GOT3 (cell line): Measurements from ENCODE around the gene SNCAIP.
"Not testable (repeated sequence)": the region's sequence is repeated elsewhere in the genome, so short reads cannot be mapped to it uniquely, and the experiment has no call there.

Experiments used
- DNase-seq: peaks from one replicate; lab custom pipeline; 2025; ENCODE audit warnings: mixed read lengths; lab: John Stamatoyannopoulos, UW

The SNCAIP gene

DNA sequence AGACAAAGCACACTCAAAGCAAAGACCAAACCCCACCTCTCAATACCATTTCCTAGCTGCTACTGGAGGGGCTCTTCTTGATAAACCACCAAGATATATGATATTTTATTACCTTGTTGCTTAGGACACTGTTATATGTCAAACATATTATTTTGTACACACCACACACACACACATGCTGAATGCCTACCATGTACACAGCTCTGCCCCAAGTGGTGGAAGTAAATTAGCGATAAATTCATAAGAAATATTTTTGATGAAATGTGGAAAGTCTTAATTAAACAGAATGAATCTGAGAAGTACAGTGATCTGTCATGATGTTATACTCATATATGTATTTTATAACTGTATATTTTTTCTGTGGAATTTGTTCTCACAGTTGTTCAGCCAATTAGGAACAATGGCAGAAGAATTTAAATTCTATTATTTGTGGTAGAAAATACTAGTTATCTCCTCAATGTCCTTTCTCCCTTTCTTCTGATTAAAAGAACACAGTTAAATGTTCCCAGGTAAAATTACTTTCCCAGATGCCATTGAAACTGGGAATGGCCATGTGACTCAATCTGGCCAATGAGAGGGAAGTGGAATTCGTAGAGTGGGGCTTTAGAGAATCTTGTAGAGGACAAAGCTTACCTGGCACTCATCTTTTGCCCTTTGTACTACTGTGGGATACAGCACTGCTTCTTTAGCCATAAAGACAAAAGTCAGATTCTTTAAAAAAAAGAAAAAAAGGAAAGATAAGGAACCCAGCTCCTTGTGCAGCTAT lies 156.5 kb downstream of the SNCAIP start:
- DNase-seq: no peak

DNA sequence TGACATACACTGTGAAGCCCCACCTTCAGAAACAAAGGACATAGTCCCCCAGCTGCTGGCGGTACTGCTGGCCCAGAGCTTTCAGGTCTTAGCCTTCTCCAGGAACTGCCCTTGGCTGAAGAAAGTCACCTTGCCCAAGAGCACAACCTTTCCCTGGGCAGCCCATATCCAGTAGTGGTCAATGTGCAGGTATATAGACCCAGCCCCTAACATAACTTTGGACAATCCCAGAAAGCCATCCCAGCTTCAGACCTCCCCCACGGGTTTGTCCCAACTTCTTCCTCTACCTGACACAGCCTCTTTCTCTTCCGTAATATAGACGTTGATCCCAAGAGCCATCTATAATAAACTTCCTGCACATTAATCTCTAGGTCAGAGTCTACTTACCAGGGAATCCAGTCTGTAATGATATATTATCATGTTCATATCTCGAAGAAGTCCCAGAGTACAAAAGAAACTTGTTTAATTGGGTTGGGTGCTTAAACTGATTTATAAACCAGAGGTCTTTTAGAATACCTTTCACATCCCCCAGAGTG lies 157.4 kb downstream of the SNCAIP start:
- DNase-seq: no peak

DNA sequence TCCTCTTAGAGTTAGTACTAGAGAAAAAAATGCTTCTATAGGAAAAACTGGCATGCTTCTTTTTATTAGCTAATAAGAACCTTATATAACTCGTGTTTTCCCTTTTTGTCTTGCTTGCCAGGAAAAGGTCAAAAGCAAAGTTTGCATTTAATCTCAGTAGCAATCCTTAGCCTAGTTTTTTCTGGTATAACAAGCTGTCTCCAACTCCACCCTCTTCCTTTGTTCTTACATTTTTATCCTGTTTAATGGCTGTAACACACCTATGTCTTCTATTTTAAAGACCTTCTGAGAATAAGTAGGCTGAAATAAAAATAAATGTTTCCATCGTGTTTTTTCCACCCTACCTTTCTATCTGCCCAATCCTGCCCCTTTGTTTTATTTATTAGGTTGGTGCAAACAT lies 158.3 kb downstream of the SNCAIP start:
- no peak for DNase-seq

DNA sequence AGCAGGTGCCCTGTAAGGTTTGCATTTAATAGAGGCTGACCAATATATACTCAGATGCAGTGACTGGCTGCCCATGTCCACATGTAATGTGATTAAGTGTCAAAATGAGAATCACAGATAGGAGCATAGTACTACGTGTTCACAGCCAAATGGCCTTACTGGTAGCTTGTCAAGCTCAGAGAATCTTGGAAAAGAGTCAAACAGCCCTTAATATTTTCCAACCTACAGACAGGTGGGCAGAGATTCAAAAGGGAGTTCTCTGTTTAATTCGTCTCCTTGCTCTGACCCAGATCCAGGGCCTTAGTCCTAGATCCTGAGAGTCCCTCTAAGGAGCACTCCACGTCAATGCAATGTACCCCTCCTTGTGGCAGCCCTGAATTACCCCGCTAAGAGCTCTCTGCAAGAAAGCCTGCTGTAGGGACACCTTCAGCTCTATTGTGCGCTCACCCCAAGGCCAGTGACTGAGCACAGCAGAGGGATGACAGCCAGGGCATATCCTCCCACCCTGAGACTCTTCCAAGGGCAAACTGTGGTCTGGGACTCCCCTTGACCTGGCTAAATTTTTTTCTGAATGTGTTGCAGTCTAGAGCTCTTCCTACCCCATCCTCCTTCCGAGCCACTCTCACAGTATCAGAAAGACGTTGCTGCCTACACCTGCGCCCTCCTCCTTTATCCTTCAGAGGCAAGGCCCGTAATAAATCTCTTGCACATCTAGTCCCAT lies 159.2 kb downstream of the SNCAIP start:
- no peak for DNase-seq

DNA sequence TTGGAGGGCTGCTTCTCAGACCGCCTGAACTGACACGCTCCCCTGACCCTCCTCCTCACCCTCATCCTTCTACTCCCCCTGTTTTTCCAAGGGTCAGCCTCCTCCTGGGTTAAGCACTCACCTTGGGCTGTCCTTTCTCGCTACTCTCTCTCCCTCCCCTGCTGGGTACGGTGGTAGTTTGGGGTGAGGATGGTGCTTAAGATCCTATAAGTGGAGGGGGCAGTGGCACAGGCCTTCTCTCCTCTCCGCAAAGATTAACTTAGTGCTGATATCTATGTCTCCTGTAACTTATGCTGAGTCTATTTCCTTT lies 159.7 kb downstream of the SNCAIP start:
- no peak for DNase-seq

DNA sequence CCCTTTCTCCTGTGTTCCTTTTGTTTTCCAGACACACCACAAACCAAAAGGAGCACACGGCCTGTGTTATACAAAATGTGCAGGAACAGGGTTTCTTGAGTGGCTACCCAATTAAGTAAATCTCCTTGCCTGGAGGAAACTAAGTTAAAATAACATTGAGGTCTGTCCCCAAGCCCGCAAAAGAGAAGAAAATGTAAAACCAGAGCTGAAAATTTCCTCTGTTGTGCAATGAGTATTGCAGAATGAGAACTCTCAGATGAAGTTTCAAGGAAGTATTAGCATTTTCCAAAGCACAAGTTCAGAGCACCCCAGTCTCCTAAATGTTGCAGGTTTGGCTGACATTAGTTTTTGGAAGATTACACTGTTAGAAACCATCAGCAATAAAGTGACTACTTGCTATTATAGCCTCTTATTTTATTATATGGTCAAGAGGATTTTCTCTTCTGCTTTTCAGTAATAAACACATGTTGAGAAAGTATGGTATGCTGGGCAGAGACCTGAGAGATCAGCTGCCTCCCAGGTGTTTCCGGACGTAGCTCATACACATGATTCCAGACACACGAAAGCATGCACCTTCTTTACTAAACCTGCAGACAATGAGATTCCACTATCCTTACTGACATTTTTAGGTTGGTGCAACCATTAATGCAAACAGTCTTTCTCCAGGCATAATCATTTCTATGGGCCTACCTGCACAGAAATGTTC lies 161.3 kb downstream of the SNCAIP start:
- DNase-seq: no peak

DNA sequence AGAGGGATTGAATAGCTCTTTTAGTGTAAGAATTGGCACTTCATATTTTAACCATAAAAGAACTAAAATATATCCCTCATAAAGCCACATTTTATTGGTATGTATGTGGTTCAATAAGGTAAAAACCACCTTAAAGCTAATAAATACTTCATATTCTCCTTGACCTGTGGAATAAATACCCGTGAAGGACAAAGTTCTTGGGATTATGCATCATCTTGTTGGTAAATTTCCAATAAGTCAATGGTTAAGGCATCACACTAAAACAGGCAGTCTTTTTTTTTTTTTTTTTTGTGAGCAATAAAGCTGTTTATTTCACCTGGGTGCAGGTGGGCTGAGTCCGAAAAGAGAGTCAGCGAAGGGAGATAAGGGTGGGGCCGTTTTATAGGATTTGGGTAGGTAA lies 161.9 kb downstream of the SNCAIP start:
- no peak for DNase-seq

DNA sequence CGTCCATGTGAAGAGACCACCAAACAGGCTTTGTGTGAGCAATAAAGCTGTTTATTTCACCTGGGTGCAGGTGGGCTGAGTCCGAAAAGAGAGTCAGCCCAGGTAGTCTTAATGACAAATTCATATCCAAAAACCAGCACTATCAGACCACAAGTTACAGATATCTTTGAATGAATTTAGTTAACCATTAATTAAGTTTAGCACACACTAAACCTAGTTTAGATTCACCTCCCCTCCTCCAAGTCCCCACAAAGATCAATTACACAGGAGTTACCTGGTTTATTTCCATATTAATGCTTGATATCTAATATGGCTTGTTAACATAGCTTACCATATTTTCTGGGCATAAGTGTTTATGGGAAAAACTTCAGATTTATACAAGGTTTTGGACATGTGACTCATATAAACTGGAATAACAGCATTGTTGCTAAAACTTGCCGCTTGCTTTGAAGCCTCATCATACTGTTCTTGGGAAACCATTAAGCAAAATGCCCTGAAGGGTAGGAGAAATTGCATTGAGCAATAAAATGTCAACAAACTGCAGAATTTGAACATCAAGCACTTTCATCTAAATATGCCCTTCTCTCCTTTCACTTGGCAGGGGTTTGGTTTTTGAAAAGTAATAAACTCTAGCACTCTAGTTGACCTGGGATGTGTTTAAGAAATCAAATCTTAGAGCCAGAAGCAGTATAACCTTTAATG lies 166.9 kb downstream of the SNCAIP start:
- DNase-seq: no peak

DNA sequence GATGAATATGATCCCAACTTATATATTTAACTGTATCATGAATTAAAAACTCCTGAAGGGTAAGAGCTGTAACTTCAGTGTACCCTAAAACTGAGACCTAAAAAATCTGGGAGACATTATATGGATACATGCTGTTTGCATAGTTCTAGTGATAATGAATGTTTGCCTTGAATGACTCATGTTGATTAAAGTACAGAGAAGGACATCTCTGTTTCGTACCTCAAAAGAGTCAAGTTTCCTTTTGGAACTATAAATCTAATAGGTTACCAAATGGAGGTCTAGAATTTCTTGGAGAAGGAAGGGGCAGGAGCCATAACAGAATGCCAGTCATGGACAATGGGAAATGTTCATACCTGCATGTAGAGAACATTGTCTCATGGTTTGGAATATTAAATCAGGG lies 168.1 kb downstream of the SNCAIP start:
- DNase-seq: no peak

DNA sequence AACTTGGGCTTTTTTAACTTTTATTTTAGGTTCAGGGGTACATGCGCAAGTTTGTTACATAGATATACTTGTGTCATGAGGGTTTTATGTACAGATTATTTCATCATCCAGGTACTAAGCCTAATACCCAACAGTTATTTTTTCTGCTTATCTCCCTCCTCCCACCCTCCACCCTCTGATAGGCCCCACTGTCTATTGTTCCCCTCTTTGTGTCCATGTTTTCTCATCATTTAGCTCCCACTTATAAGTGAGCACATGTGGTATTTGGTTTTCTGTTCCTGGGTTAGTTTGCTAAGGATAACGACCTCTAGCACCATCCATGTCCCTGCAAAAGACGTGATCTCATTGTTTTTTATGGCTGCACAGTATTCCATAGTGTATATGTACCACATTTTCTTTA lies 172.1 kb downstream of the SNCAIP start:
- no peak for DNase-seq

DNA sequence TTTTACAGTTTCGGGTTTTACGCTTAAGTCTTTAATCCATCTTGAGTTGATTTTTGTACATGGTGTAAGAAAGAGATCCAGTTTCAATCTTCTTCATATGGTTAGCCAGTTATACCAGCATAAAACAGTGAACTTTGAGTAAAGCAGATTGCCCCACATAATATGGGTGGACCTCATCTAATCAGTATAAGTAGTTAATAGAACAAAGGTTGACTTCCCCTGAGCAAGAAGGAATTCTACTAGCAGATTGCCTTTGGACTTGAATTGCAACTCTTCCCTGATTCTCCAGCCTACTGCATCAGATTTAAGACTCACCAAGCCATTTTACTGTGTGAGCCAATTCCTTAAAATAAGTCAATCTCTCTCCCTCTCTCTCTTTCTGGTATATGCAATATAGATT lies 173.2 kb downstream of the SNCAIP start:
- no peak for DNase-seq

DNA sequence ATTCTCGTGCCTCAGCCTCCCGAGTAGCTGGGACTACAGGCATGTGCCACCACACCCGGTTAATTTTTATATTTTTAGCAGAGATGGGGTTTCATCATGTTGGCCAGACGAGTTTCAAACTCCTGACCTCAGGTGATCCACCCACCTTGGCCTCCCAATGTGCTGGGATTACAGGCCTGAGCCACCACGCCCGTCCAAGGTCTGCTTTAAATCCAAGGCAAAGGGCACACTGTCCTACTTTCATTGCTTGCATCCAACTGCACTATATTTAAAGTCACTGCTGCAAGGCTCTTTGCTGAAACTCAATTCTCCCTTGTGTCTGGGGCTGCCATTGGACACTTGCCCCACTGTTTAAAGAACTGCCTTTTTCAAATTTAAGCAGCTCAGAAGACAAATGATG lies 174.6 kb downstream of the SNCAIP start:
- DNase-seq: not testable (repeated sequence)

DNA sequence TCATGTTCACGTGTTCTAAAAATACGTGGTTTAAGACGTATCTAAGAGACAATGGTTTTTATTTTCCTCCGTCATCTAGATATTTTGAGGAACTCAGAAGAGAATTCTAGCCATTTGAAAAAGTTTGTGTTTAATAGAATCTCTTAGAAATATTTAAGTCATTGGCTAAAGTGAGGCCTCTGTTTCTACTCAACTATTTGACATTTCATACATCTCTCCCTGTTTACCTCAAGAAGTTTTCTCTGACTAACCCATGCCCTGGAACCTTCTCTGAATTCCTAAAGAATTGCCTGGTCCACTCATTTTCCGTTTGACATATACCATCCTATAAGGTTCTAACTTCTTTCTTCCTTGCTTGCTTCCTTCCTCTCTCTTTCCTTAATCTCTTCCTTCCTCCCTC lies 178.7 kb downstream of the SNCAIP start:
- no peak for DNase-seq

DNA sequence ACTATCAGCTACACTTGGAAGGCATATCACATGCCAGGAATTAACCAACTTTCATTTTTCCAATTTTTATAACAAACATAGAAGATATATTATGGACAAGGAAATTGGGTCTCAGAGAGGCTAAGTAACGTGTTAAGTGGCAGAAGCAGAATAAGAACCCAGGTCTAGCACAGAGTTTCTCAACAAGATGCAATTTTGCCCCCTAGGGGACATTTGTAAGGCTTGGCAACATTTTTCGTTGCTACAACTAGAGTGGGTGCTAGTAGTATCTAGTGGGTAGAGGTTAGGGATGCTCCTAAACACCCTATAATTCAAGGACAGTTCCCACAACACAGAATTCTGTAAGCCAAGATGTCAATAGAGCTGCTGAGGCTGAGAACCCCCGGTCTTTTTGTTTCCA lies 180.6 kb downstream of the SNCAIP start:
- DNase-seq: no peak

DNA sequence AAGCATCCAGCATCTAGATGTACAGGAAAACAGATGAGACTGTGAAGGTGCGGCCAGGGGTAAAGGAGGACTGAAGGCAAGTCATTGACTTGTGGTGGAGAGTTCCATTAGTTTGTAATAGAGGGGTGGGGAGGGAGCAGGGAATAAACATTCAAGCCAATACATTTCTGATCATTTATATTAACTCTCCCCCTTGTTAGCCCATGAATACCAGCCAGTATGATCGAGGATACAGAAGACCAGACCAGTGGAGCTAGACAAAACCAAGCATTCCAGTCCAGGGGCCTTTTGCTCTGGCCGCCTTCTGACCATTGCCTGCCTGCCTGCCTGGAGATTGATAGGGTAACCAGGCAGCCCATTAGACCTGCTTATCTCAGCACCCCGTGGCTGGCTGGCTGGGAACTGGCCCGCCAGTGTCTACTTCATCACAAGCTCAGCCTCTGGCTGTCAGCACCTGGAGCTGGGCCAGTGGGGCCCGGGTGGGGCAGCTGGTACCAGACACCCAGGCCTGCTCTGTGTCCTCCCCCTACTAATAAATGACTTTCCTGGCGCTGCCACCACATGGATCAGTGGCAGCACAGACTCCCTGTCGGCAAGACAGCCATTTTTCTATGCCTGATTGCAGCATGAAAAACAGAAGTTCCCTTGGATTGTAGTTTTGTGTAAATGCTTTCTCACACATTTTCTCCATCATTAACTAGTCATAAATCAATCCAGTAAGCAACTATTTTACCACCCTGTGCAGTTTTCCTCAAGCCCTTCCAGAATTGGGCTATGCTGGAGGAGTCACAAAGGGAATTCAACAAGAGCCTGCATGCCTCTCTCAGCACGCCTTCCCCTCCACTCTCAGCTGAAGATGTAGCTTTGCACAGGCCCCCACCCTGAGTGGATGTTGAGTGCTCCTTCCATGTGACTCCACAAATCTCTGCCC lies 181.3 kb downstream of the SNCAIP start:
- no peak for DNase-seq

DNA sequence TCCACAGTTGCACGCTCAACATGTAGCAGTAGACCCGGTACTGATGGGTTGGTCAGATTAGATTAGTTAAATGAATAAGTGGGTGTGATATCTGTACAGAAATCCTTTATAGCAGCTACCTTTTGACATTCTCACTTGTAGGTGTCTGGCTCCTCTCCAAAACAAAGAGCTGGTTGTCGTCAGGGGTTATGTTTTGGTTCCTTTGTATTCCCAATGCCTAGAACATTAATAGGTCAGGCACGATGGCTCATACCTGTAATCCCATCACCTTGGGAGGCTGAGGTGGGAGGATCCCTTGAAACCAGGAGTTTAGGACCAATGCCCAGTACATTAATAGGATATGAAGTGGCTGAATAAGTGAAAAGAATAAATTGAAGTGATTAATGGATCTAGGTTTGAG lies 182.1 kb downstream of the SNCAIP start:
- no peak for DNase-seq

DNA sequence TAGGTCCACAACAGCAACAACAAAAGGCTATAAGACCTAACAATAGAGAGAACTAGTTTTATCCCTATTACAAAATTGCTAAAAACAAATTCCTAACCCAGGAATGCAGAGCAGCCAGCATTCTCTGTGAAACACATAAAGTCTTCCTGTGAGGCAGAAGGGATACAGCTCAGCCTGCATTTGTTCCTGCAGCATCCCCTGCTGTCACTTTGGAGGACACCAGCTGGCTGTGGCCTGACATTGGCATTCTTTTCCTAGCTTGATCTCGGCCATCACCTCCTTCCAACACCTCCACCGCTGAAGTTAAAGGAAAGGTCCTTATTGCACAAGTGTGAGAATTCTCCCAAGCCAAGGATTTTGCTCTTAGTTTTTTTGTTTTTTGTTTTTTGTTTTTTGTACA lies 186.1 kb downstream of the SNCAIP start:
- no peak for DNase-seq

DNA sequence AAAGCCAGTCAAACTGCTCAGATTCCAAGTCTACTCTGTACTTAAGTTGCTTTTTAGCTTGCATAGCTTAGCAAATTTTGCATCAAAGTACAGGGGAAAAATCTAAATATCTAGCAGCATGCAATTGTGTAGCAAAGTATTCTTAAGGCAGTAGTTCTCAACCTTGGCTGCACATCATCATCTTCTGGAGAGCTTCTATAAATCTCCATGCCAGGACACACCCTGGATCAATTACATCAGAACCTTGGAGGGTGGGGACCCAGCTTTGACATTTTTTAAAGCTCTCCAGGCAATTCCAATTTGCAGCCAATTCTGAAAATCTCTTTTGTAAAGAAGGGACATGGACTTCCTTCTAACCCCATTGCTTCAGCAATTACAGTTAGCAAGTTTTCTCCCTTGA lies 187.5 kb downstream of the SNCAIP start:
- no peak for DNase-seq

DNA sequence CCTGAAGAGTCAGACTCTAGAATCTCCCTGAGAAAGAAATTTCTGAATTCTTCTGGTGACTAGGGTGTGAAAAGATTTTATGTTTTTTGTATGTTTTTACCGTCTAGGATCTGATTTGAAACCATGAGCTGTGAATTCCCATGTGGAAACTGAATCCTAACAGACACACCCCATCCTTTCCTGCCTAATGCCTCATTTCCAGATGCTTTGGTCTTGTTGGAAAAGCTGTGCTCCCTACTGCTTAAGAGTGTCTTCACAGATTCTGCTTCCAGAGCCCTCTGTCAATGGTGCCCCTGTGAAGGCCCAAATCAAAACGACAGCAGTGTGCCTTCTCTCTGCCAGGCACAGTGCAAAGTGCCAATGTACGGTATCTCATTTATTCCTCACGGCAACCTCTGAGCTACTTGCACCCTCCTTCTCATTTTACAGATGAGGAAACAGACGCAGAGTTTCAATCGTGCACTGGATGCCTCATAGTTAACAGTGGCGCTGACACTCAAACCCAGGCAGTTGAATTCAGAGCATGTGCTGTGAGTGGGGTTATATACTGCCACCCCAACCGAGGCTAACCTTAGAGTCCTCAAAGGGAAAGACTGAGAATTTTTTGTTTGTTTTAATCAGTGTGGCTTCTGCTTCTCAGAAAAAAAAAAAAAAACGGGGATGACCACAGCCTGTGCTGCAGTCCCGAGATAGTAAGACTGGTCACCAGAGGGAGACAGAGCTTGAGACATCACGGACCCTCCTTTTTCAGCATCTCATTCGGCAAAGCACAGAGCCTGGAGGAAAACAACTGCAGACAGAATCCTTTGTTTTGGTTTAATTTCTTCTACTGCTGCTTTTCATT lies 188.4 kb downstream of the SNCAIP start:
- no peak for DNase-seq

DNA sequence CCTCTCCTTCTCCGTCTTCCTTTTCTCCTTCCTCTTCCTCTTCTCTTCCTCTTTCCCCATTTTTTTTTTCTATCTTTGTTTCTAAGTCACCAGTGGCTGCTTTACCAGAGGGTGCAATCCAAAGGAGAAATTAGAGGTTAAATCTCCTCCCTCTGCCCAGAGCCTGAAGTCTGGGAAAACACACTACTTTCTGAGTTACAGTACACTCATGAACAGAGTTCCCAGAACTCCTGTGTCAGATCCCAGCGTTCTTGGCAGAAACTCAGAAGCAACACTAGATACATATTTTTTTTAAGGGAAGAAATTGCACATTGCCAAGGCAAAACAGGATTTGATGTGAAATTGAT lies 189.0 kb downstream of the SNCAIP start:
- no peak for DNase-seq
